DOHH2 (cell line): ENCODE data around the gene MAP2K2.

ENCODE experiments used
- EZH2phosphoT487 ChIP-seq: fragments of 200-600 bp; sonication (generic); IDR thresholded peaks from 2 replicates; pipeline ENCODE4 v1.6.1; 2017; ENCODE audit warnings: borderline replicate concordance, mild to moderate bottlenecking, antibody characterized with exemption, low read length, moderate library complexity, mixed read lengths
- TF ChIP-seq, protein P1 (sequence below): fragments of 200-600 bp; sonication (generic); IDR thresholded peaks from one replicate; pipeline ENCODE4 v1.5.1; 2014; ENCODE audit warnings: antibody characterized with exemption, mild to moderate bottlenecking, low read depth, low read length; ENCODE audit not compliant: poor library complexity, severe bottlenecking

DNA sequence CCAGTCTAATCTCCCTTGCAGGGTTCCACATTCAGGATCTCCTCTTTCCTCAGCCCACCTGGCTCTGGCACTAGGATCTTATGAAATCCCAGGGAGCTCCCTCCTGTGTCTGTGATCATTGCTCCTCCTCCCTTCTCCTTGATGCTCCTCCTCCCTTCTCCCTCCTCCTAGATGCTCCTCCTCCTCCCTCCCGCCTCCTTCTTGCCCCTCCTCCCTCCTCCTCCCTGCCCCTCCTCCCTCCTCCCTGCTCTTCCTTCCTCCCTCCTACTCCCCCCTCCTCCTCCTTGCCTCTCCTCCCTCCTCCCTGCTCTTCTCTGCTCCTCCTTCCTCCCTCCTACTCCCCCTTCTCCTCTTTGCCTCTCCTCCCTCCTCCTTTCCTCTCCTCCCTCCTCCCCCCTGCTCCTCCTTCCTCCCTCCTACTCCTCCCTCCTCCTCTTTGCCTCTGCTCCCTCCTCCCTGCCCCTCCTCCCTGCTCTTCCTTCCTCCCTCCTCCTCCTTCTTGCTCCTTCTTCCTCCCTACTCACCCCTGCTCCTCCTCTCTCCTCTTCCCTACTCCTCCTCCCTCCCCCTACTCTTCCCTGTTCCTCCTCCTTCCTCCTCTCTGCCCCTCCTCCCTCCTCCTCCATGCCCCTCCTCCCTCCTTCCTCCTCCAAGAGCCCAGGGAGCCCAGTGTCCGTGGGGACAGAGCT is 42.3 kb downstream of the MAP2K2 start:
- TF ChIP-seq, protein P1, sequence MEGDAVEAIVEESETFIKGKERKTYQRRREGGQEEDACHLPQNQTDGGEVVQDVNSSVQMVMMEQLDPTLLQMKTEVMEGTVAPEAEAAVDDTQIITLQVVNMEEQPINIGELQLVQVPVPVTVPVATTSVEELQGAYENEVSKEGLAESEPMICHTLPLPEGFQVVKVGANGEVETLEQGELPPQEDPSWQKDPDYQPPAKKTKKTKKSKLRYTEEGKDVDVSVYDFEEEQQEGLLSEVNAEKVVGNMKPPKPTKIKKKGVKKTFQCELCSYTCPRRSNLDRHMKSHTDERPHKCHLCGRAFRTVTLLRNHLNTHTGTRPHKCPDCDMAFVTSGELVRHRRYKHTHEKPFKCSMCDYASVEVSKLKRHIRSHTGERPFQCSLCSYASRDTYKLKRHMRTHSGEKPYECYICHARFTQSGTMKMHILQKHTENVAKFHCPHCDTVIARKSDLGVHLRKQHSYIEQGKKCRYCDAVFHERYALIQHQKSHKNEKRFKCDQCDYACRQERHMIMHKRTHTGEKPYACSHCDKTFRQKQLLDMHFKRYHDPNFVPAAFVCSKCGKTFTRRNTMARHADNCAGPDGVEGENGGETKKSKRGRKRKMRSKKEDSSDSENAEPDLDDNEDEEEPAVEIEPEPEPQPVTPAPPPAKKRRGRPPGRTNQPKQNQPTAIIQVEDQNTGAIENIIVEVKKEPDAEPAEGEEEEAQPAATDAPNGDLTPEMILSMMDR: no peak
- TF ChIP-seq EZH2phosphoT487: no peak
